CD14-positive monocyte (primary cell): ENCODE data around the gene RTN4R. TPM values are rescaled to one million over a fixed set of nuclear protein-coding genes. Genes with fewer than 3 reads are reported as not detected.

Source experiments
- DNase-seq, 3 donors: peaks; one replicate each; pipeline ENCODE4 v3.0.0-alpha.2; 2011 to 2022
- H2AFZ ChIP-seq: 2 replicates; pipeline ENCODE4 v1.6.0; 2012; ENCODE audit warnings: mild to moderate bottlenecking, low read depth, low read length, inconsistent platforms; ENCODE audit not compliant: insufficient read depth, poor library complexity, severe bottlenecking
- H3K27ac ChIP-seq, 2 donors: 1 replicate in 1 of 2; 2 replicates in 1 of 2; pipeline ENCODE4 v1.5.1; 2012 to 2013; ENCODE audit warnings: low read length in 2 of 2, control low read depth in 1 of 2, inconsistent platforms in 1 of 2, low read depth in 1 of 2, mild to moderate bottlenecking in 1 of 2
- H3K27me3 ChIP-seq, 2 donors: one replicate each; pipeline versions ENCODE4 v1.6.0 to v1.6.1; 2011 to 2013; ENCODE audit warnings: low read length in 2 of 2; ENCODE audit not compliant: control insufficient read depth in 2 of 2, insufficient read depth in 2 of 2
- H3K36me3 ChIP-seq, 2 donors: replicated peaks in 1 of 2; 1 replicate in 1 of 2; 2 replicates in 1 of 2; pipeline versions ENCODE4 v1.5.1 to v1.6.1; 2012 to 2013; ENCODE audit warnings: low read length in 2 of 2, control low read depth in 1 of 2, inconsistent platforms in 1 of 2, mild to moderate bottlenecking in 1 of 2; ENCODE audit not compliant: insufficient read depth in 2 of 2, control insufficient read depth in 1 of 2
- H3K4me1 ChIP-seq, 2 donors: 1 replicate in 1 of 2; 2 replicates in 1 of 2; pipeline versions ENCODE4 v1.5.1 to v1.6.1; 2012 to 2013; ENCODE audit warnings: low read length in 2 of 2, control low read depth in 1 of 2, inconsistent platforms in 1 of 2, mild to moderate bottlenecking in 1 of 2, moderate library complexity in 1 of 2; ENCODE audit not compliant: insufficient read depth in 2 of 2, control insufficient read depth in 1 of 2
- H3K4me2 ChIP-seq: replicated peaks from 2 replicates; pipeline ENCODE3; 2012; ENCODE audit warnings: low read length, moderate library complexity, mild to moderate bottlenecking; ENCODE audit not compliant: poor library complexity, severe bottlenecking; ENCODE audit errors: extremely low read depth
- H3K4me3 ChIP-seq, 3 experiments: fragments of 200-600 bp in 1 of 3; sonication (generic) in 1 of 3; replicated peaks in 1 of 3; 1 replicate in 2 of 3; 2 replicates in 1 of 3; pipeline ENCODE4 v1.5.1; 2011 to 2013; ENCODE audit warnings: low read length in 3 of 3, mild to moderate bottlenecking in 3 of 3, control low read depth in 2 of 3, low read depth in 2 of 3, inconsistent platforms in 1 of 3, moderate library complexity in 1 of 3
- H3K79me2 ChIP-seq: 2 replicates; pipeline ENCODE4 v1.6.0; 2012; ENCODE audit warnings: mild to moderate bottlenecking, control low read depth, inconsistent platforms, low read length, moderate library complexity; ENCODE audit not compliant: insufficient read depth
- H3K9ac ChIP-seq: 2 replicates; pipeline ENCODE4 v1.6.0; 2017; ENCODE audit warnings: low read length, mild to moderate bottlenecking; ENCODE audit not compliant: insufficient read depth, poor library complexity, severe bottlenecking
- H3K9me3 ChIP-seq, 2 donors: replicated peaks in 1 of 2; 1 replicate in 1 of 2; 2 replicates in 1 of 2; pipeline versions ENCODE4 v1.5.1 to v1.6.1; 2012 to 2013; ENCODE audit warnings: low read length in 2 of 2, control low read depth in 1 of 2; ENCODE audit not compliant: control insufficient read depth in 1 of 2, insufficient read depth in 1 of 2
- H4K20me1 ChIP-seq: 2 replicates; pipeline ENCODE4 v1.6.0; 2012; ENCODE audit warnings: mild to moderate bottlenecking, low read length, control low read depth, moderate library complexity; ENCODE audit not compliant: insufficient read depth
- H3K27ac Mint-ChIP-seq, 7 donors: one replicate each; pipeline ENCODE4 v1.8.0; 2020; ENCODE audit warnings: mild to moderate bottlenecking in 7 of 7, mixed read lengths in 7 of 7, moderate library complexity in 6 of 7, inconsistent platforms in 2 of 7
- H3K27me3 Mint-ChIP-seq, 3 donors: one replicate each; pipeline ENCODE4 v1.8.0; 2021 to 2022; ENCODE audit warnings: low read depth in 3 of 3, mild to moderate bottlenecking in 3 of 3, mixed read lengths in 3 of 3, moderate library complexity in 3 of 3, inconsistent platforms in 1 of 3
- H3K36me3 Mint-ChIP-seq, 2 donors: one replicate each; pipeline ENCODE4 v1.8.0; 2020; ENCODE audit warnings: mixed read lengths in 2 of 2, inconsistent platforms in 1 of 2, mild to moderate bottlenecking in 1 of 2
- H3K4me1 Mint-ChIP-seq: one replicate; pipeline ENCODE4 v1.8.0; 2020; ENCODE audit warnings: mild to moderate bottlenecking, mixed read lengths
- H3K4me3 Mint-ChIP-seq, 2 donors: one replicate each; pipeline ENCODE4 v1.8.0; 2020; ENCODE audit warnings: mild to moderate bottlenecking in 2 of 2, mixed read lengths in 2 of 2, moderate library complexity in 1 of 2
- H3K9me3 Mint-ChIP-seq, 7 donors: one replicate each; pipeline ENCODE4 v1.8.0; 2020 to 2022; ENCODE audit warnings: mixed read lengths in 7 of 7, mild to moderate bottlenecking in 6 of 7, moderate library complexity in 6 of 7, inconsistent platforms in 2 of 7
- CTCF ChIP-seq: fragments of 200-600 bp; IDR thresholded peaks from one replicate; pipeline ENCODE4 v1.8.0; 2022; ENCODE audit warnings: antibody characterized with exemption, mild to moderate bottlenecking
- WGBS: methylation state at CpG from one replicate; pipeline ENCODE4 v1.1.5; 2013; ENCODE audit warnings: missing lambda C conversion rate; ENCODE audit not compliant: insufficient coverage; 5-methylcytosine and 5-hydroxymethylcytosine counted together
- intact Hi-C, 2 donors: fragments of 100-400 bp; cut with micrococcal nuclease; formaldehyde crosslinking; loops; one replicate each; pipeline versions ENCODE4 v1.15.0 to v1.15.1; 2023
- polyA plus RNA-seq, 3 donors: library from polyadenylated mRNA; depleted of rRNA in 1 of 3; unstranded in 2 of 3; stranded (reverse) in 1 of 3; fragments of 300-500 nt in 2 of 3; fragments of >200 nt in 1 of 3; fragmentation: Illumina TruSeq in 2 of 3; gene quantifications; 1 replicate in 2 of 3; 2 replicates in 1 of 3; pipeline ENCODE4 v1.2.3, GENCODE V29; 2012 to 2021
- small RNA-seq: library from RNA; depleted of rRNA; stranded (forward); fragments of <200 nt; gene quantifications from one replicate; pipeline ENCODE3, GENCODE V24; 2012; ENCODE audit warnings: low read depth; ENCODE audit not compliant: insufficient read length

RTN4R gene
- polyA plus RNA-seq, 3 donors: not detected

GRCh38 chr22:20192293-20192971 is 75.7 kb downstream of the RTN4R start:
- DNase-seq: no peak
- Histone ChIP-seq H3K4me2 (no peak overlapping the region), H3K4me3 (no peak overlapping the region), H3K9me3 (no peaks in the 10 kb centered on the region), H3K4me1 (no peaks in the 10 kb centered on the region), H3K36me3 (no peaks in the 10 kb centered on the region), H2AFZ (no peak overlapping the region), H3K27ac (no peak overlapping the region), H3K9ac (no peak overlapping the region), H3K79me2 (no peaks in the 10 kb centered on the region), H4K20me1 (no peaks in the 10 kb centered on the region), H3K27me3 (no peaks in the 10 kb centered on the region)
- H3K27ac Mint-ChIP-seq: no peak overlapping the region
- H3K9me3 Mint-ChIP-seq: no peaks in the 10 kb centered on the region
- intact Hi-C loops: no loop called here
- peaks cover 0 to 6% (median 0%) of the 10 kb centered on the region in 3 donors for H3K27me3 Mint-ChIP-seq
- 96% methylated on average over 4 of the region's 10 CpGs for whole genome bisulfite sequencing
- no peak overlapping the region for H3K4me3 Mint-ChIP-seq
- TF ChIP-seq CTCF: no peak
- no peaks in the 10 kb centered on the region for H3K4me1 Mint-ChIP-seq
- H3K36me3 Mint-ChIP-seq: no peaks in the 10 kb centered on the region

GRCh38 chr22:20191803-20192202 is 76.3 kb downstream of the RTN4R start:
- Histone ChIP-seq H3K4me2 (no peak overlapping the region), H2AFZ (no peak overlapping the region), H3K27ac (no peak overlapping the region), H3K4me1 (no peaks in the 10 kb centered on the region), H3K9ac (no peak overlapping the region), H4K20me1 (no peaks in the 10 kb centered on the region), H3K27me3 (no peaks in the 10 kb centered on the region), H3K36me3 (no peaks in the 10 kb centered on the region), H3K4me3 (no peak overlapping the region), H3K79me2 (no peaks in the 10 kb centered on the region), H3K9me3 (no peaks in the 10 kb centered on the region)
- WGBS: 90% methylated on average over 2 of the region's 8 CpGs
- Mint-ChIP-seq H3K9me3 (no peaks in the 10 kb centered on the region), H3K4me3 (no peak overlapping the region), H3K36me3 (no peaks in the 10 kb centered on the region), H3K27me3 (peaks cover 0 to 6% (median 0%) of the 10 kb centered on the region in 3 donors), H3K27ac (no peak overlapping the region), H3K4me1 (no peaks in the 10 kb centered on the region)
- intact Hi-C loops: no loop called here
- TF ChIP-seq CTCF: no peak
- no peak for DNase-seq

Small RNAs within 50 kb of the gene (small RNA-seq; reads per million reads assigned to genes)
- not detected for gene MIR1286

Other genes with a start within 250 kb of the RTN4R start
- gene TANGO2, start 247.2 kb downstream of the RTN4R start, polyA plus RNA-seq: 10 to 100 TPM; 56.4 to 94.9 (median 58.2) TPM
- gene DGCR8, start 188.1 kb downstream of the RTN4R start, polyA plus RNA-seq: 10 to 100 TPM in 1 of 3 donors, 1 to 10 TPM in 2; 1.2 to 18.7 (median 1.4) TPM
- 10 to 100 TPM; 45.0 to 52.3 (median 47.4) TPM for gene RANBP1, start 152.2 kb downstream of the RTN4R start, polyA plus RNA-seq
- gene TRMT2A, start 151.1 kb downstream of the RTN4R start, polyA plus RNA-seq: 100 to 1,000 TPM in 1 of 3 donors, 10 to 100 TPM in 2; 20.1 to 121 (median 23.5) TPM
- 10 to 100 TPM in 1 of 3 donors, 1 to 10 TPM in 1, under 1 TPM in 1; 0.73 to 76.3 (median 1.1) TPM for gene ZDHHC8, start 136.5 kb downstream of the RTN4R start, polyA plus RNA-seq
- under 1 TPM in 1 of 3 donors, not detected in 2; 0.15 TPM for gene CCDC188, start 117.3 kb downstream of the RTN4R start, polyA plus RNA-seq
- gene DGCR6L, start 51.7 kb upstream of the RTN4R start, polyA plus RNA-seq: 10 to 100 TPM; 33.0 to 62.8 (median 56.3) TPM
- 1 to 10 TPM; 1.9 to 4.8 (median 1.9) TPM for gene ZNF74, start 125.8 kb upstream of the RTN4R start, polyA plus RNA-seq
- under 1 TPM in 2 of 3 donors, not detected in 1; 0.12 to 0.51 TPM for gene SCARF2, start 169.5 kb upstream of the RTN4R start, polyA plus RNA-seq
- 10 to 100 TPM in 1 of 3 donors, 1 to 10 TPM in 2; 7.8 to 15.6 (median 9.2) TPM for gene KLHL22, start 227.5 kb upstream of the RTN4R start, polyA plus RNA-seq
- gene MED15, start 239.3 kb upstream of the RTN4R start, polyA plus RNA-seq: 100 to 1,000 TPM in 1 of 3 donors, 10 to 100 TPM in 2; 10.0 to 126 (median 17.8) TPM